Gastroesophageal sphincter (tissue), 3 donors: ENCODE measurements around the gene C6.
A peak's percentile ranks its signal among the peaks of the same experiment; 100 is the strongest.

Experiments used
- POLR2A ChIP-seq, 2 donors: fragments of 450-650 bp; IDR thresholded peaks; one replicate each; pipeline ENCODE4 v1.6.1; 2017; ENCODE audit warnings: antibody characterized with exemption in 2 of 2, mild to moderate bottlenecking in 2 of 2, moderate library complexity in 1 of 2
- POLR2AphosphoS5 ChIP-seq: sonication (generic); formaldehyde crosslinking; IDR thresholded peaks from one replicate; pipeline ENCODE4 v1.6.1; 2017; ENCODE audit warnings: antibody characterized with exemption
- TF ChIP-seq, protein P1 (sequence below), 4 experiments: fragments of 200-600 bp in 2 of 4; fragments of 450-650 bp in 2 of 4; sonication (generic) in 1 of 4; IDR thresholded peaks; one replicate each; pipeline ENCODE4 v1.5.1; 2017 to 2019; ENCODE audit warnings: antibody characterized with exemption in 4 of 4, mild to moderate bottlenecking in 2 of 4, moderate library complexity in 2 of 4

DNA sequence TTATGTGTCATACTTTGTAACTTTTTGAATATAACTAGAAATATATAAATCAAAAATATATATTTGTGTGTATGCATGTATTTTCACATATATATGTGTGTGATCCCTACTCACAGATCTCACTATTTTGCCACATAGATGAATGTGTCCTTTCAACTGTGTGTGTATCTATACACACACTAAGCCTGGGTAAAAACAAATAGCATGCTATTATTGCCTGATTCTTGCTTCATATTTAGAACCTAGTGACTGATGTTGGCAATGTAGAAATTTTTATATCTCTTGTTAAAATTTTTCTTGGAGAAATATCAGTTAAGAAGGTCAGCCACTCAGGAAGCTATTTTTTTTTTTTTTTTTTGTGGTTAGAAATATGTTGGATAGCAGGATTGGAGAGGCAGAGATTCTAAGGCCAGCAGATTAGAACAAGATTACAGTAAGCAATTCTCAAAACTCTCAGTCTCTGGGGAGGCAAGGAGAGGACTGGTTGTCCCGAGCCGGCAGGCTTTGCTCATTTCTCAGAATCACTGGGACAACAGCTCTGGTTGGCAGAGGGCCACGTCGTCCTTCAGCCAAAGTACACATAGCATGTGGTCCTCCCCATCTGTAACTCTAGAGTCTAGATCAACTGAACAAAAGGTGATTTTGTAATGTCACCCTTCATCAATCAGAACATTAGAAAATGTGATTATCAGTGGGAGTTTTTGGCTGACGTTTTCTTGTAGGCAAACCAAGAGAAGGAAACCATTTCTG lies 19.7 kb downstream of the C6 start:
- TF ChIP-seq, protein P1, sequence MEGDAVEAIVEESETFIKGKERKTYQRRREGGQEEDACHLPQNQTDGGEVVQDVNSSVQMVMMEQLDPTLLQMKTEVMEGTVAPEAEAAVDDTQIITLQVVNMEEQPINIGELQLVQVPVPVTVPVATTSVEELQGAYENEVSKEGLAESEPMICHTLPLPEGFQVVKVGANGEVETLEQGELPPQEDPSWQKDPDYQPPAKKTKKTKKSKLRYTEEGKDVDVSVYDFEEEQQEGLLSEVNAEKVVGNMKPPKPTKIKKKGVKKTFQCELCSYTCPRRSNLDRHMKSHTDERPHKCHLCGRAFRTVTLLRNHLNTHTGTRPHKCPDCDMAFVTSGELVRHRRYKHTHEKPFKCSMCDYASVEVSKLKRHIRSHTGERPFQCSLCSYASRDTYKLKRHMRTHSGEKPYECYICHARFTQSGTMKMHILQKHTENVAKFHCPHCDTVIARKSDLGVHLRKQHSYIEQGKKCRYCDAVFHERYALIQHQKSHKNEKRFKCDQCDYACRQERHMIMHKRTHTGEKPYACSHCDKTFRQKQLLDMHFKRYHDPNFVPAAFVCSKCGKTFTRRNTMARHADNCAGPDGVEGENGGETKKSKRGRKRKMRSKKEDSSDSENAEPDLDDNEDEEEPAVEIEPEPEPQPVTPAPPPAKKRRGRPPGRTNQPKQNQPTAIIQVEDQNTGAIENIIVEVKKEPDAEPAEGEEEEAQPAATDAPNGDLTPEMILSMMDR (IDR thresholded peaks at IDR 0.05), result no peak
- TF ChIP-seq POLR2A (IDR thresholded peaks at IDR 0.05) (no peak), POLR2AphosphoS5 (peak; percentile 94)
